ENCODE data around the gene FXYD2. TPM values are rescaled to one million over a fixed set of nuclear protein-coding genes. Genes with fewer than 3 reads are reported as not detected.

Gene FXYD2
- total and polyA plus RNA-seq, 10 of the 15 experiments (the other 5 are each of a cell fraction or from before 2014, with no cell fraction given): 1.2 to 4.5 (median 2.4) TPM

DNA sequence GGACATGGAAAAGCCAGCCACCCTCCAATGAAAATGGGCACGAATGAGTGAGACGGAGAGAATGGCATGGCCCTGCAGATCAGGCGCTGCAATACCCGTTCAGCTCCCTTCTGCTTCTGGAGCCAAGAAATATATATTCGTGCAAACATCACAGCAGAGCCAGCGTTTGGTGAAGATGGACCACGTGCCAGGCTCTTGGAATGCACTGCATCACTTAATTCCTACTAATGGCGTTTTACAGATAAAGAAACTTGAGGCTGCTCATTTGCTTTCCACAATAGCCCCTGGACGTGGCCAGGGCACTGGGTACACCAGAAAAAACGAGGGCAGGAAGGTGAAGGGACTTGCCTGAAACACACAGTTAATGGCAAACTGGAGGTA is 1.6 kb upstream of the FXYD2 start:
- RAD21 ChIA-PET (ENCODE audit: unreplicated experiment): interaction anchor here (0.8 to 22.6 kb wide), 4 partner anchors 9 to 227 kb away, joined by 3 to 393 read pairs (median 94); no protein-coding TSS in a partner anchor

More for the DNA sequence above, 1.6 kb upstream of the FXYD2 start:
- no peak for FAIRE-seq
- no peak overlapping the region for H3K4me2 ChIP-seq (ENCODE audit: control insufficient read depth, insufficient read depth)
- intact Hi-C loops (cut with micrococcal nuclease; ENCODE audit: unreplicated experiment) (no loop called here), in situ Hi-C loops (cut with MboI) (no loop called here)
- no peak for TF ChIP-seq JUND (IDR thresholded peaks at IDR 0.05; ENCODE audit: low read depth, low read length)
- no peak for TF ChIP-seq ESRRA (IDR thresholded peaks at IDR 0.05; ENCODE audit: low read length)
- no peak for TF ChIP-seq KDM1A (IDR thresholded peaks at IDR 0.05; ENCODE audit: borderline replicate concordance)
- no peak for TF ChIP-seq SP1 (IDR thresholded peaks at IDR 0.05; ENCODE audit: low read depth, low read length)
- no peak for TF ChIP-seq BMI1 (IDR thresholded peaks at IDR 0.05; ENCODE audit: borderline replicate concordance)
- TF ChIP-seq, protein P1, sequence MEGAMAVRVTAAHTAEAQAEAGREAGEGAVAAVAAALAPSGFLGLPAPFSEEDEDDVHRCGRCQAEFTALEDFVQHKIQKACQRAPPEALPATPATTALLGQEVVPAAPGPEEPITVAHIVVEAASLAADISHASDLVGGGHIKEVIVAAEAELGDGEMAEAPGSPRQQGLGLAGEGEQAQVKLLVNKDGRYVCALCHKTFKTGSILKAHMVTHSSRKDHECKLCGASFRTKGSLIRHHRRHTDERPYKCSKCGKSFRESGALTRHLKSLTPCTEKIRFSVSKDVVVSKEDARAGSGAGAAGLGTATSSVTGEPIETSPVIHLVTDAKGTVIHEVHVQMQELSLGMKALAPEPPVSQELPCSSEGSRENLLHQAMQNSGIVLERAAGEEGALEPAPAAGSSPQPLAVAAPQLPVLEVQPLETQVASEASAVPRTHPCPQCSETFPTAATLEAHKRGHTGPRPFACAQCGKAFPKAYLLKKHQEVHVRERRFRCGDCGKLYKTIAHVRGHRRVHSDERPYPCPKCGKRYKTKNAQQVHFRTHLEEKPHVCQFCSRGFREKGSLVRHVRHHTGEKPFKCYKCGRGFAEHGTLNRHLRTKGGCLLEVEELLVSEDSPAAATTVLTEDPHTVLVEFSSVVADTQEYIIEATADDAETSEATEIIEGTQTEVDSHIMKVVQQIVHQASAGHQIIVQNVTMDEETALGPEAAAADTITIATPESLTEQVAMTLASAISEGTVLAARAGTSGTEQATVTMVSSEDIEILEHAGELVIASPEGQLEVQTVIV (IDR thresholded peaks at IDR 0.05; ENCODE audit: borderline replicate concordance, partially characterized antibody): no peak
- no peak for TF ChIP-seq RB1 (IDR thresholded peaks at IDR 0.05; ENCODE audit: borderline replicate concordance)
- TF ChIP-seq, protein P2, sequence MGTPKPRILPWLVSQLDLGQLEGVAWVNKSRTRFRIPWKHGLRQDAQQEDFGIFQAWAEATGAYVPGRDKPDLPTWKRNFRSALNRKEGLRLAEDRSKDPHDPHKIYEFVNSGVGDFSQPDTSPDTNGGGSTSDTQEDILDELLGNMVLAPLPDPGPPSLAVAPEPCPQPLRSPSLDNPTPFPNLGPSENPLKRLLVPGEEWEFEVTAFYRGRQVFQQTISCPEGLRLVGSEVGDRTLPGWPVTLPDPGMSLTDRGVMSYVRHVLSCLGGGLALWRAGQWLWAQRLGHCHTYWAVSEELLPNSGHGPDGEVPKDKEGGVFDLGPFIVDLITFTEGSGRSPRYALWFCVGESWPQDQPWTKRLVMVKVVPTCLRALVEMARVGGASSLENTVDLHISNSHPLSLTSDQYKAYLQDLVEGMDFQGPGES (IDR thresholded peaks at IDR 0.05): no peak
- TF ChIP-seq RFX5 (IDR thresholded peaks at IDR 0.05; ENCODE audit: low read depth, low read length): no peak
- no peak for TF ChIP-seq NFIC (IDR thresholded peaks at IDR 0.05; ENCODE audit: low read depth, low read length)
- no peak overlapping the region for H3K9ac ChIP-seq (ENCODE audit: control insufficient read depth, insufficient read depth, low read length)
- H3K4me1 ChIP-seq (ENCODE audit: control insufficient read depth, insufficient read depth, low read length): peaks cover 17% of the 10 kb centered on the region
- no peak overlapping the region for H3K27ac ChIP-seq (ENCODE audit: control insufficient read depth, insufficient read depth)
- 22% methylated on average over 10 of the region's 10 CpGs for whole genome bisulfite sequencing (ENCODE audit: insufficient coverage, insufficient replicate concordance, low lambda C conversion rate, missing lambda C conversion rate)
- no TSS peak for BruUV-seq (replicated peaks)
- H2AFZ ChIP-seq (ENCODE audit: control insufficient read depth, low read depth, low read length): no peak overlapping the region
- H3K27me3 ChIP-seq (replicated peaks in 1 of 2; ENCODE audit: control insufficient read depth in 2 of 2, insufficient read depth in 2 of 2, low read length in 1 of 2): no peaks in the 10 kb centered on the region
- no peaks in the 10 kb centered on the region for H3K9me3 ChIP-seq (replicated peaks; ENCODE audit: control insufficient read depth, insufficient read depth, low read length)
- DNase-seq (ENCODE audit: low read depth, low spot score): no peak
- H3K4me3 ChIP-seq: no peak overlapping the region
- no peaks in the 10 kb centered on the region for H4K20me1 ChIP-seq (ENCODE audit: control insufficient read depth, insufficient read depth)
- POLR2A ChIA-PET: interaction anchor here (0.7 to 3.2 kb wide), 2 partner anchors 120 to 125 kb away, joined by 3 to 16 read pairs; no protein-coding TSS in a partner anchor
- SMC1A ChIA-PET (ENCODE audit: uncharacterized antibody, unreplicated experiment): interaction anchor here (1.2 to 9.6 kb wide), 6 partner anchors 8 to 227 kb away, joined by 3 to 98 read pairs (median 12); no protein-coding TSS in a partner anchor
- no peaks in the 10 kb centered on the region for H3K79me2 ChIP-seq (ENCODE audit: control insufficient read depth, insufficient read depth, low read length)
- CTCF ChIA-PET: interaction anchor here (0.6 to 16.0 kb wide), 6 partner anchors 19 to 643 kb away, joined by 3 to 503 read pairs (median 52); no protein-coding TSS in a partner anchor
- ATAC-seq: no peak
- H3K36me3 ChIP-seq (ENCODE audit: control insufficient read depth in 2 of 2, insufficient read depth in 2 of 2, low read length in 1 of 2): no peaks in the 10 kb centered on the region
